Measurements from ENCODE around the gene TMCO2. TPM values are rescaled to one million over a fixed set of nuclear protein-coding genes. Genes with fewer than 3 reads are reported as not detected.

TMCO2 gene
- total RNA-seq, 1 donor from 2014 or later = not detected

DNA sequence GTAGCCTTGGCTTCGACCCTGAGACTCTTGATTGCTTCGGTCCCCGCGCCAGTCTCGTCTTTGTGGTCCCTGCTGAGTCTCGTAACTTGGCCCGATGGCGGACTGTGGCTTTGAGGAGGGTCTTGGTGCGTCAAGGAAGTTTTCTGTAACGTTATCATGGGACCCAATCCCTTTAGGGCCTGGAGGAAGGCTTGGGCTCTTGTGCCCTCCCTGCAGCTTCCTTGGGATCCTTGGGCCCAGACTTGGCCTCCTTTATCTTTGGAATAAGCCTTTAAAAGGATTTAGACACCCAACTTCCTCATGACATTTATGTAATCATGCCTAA lies 10.7 kb downstream of the TMCO2 start:
- DNase-seq (ENCODE audit: low read depth) = no peak
- TF ChIP-seq, protein P1, sequence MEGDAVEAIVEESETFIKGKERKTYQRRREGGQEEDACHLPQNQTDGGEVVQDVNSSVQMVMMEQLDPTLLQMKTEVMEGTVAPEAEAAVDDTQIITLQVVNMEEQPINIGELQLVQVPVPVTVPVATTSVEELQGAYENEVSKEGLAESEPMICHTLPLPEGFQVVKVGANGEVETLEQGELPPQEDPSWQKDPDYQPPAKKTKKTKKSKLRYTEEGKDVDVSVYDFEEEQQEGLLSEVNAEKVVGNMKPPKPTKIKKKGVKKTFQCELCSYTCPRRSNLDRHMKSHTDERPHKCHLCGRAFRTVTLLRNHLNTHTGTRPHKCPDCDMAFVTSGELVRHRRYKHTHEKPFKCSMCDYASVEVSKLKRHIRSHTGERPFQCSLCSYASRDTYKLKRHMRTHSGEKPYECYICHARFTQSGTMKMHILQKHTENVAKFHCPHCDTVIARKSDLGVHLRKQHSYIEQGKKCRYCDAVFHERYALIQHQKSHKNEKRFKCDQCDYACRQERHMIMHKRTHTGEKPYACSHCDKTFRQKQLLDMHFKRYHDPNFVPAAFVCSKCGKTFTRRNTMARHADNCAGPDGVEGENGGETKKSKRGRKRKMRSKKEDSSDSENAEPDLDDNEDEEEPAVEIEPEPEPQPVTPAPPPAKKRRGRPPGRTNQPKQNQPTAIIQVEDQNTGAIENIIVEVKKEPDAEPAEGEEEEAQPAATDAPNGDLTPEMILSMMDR (IDR thresholded peaks at IDR 0.05; ENCODE audit: insufficient read depth, low read length, poor library complexity, severe bottlenecking) = no peak
- Histone ChIP-seq H3K27me3 (ENCODE audit: control insufficient read depth, insufficient read depth, low read length) (no peaks in the 10 kb centered on the region), H3K4me3 (ENCODE audit: low read depth, low read length) (peak overlapping the region; percentile 76), H3K36me3 (ENCODE audit: control insufficient read depth, insufficient read depth, low read length) (no peaks in the 10 kb centered on the region)

DNA sequence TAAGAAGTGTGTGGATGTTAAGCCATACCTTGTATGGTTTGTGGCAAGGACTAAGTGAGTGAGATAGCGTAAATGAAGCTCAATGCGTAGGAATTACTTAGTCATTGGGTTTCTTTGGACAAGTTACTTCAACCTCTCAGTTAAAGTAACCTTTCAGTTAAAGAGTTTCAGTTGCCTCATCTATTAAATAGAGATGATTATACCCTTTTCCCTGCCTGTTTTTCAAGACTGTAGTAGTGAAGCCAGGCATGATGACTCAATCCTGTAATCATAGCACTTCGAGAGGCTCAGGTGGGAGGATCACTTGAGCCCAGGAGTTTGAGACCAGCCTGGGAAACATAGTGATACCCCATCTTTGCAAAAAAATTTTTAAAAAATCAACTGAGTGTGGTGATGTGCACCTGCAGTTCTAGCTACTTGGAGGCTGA lies 16.6 kb downstream of the TMCO2 start:
- no peaks in the 10 kb centered on the region for H3K27me3 ChIP-seq (ENCODE audit: control insufficient read depth, insufficient read depth, low read length)
- TF ChIP-seq, protein P1 (IDR thresholded peaks at IDR 0.05; ENCODE audit: insufficient read depth, low read length, poor library complexity, severe bottlenecking) = no peak
- no peaks in the 10 kb centered on the region for H3K36me3 ChIP-seq (ENCODE audit: control insufficient read depth, insufficient read depth, low read length)
- no peak for DNase-seq (ENCODE audit: low read depth)
- no peak overlapping the region for H3K4me3 ChIP-seq (ENCODE audit: low read depth, low read length)

GRCh38 chr1:40265298-40265697 lies 17.6 kb downstream of the TMCO2 start:
- no peaks in the 10 kb centered on the region for H3K27me3 ChIP-seq (ENCODE audit: control insufficient read depth, insufficient read depth, low read length)
- TF ChIP-seq, protein P1 (IDR thresholded peaks at IDR 0.05; ENCODE audit: insufficient read depth, low read length, poor library complexity, severe bottlenecking) = no peak
- H3K36me3 ChIP-seq (ENCODE audit: control insufficient read depth, insufficient read depth, low read length) = no peaks in the 10 kb centered on the region
- DNase-seq (ENCODE audit: low read depth) = no peak
- no peak overlapping the region for H3K4me3 ChIP-seq (ENCODE audit: low read depth, low read length)

GRCh38 chr1:40265919-40266318 lies 18.2 kb downstream of the TMCO2 start:
- H3K36me3 ChIP-seq (ENCODE audit: control insufficient read depth, insufficient read depth, low read length) = no peaks in the 10 kb centered on the region
- no peak overlapping the region for H3K4me3 ChIP-seq (ENCODE audit: low read depth, low read length)
- no peaks in the 10 kb centered on the region for H3K27me3 ChIP-seq (ENCODE audit: control insufficient read depth, insufficient read depth, low read length)
- no peak for DNase-seq (ENCODE audit: low read depth)
- TF ChIP-seq, protein P1 (IDR thresholded peaks at IDR 0.05; ENCODE audit: insufficient read depth, low read length, poor library complexity, severe bottlenecking) = no peak

- no peak for DNase-seq (ENCODE audit: low read depth)
Observed at GRCh38 chr1:40266786-40267535, 19.2 kb downstream of the TMCO2 start.

More at GRCh38 chr1:40266786-40267535, 19.2 kb downstream of the TMCO2 start:
- Histone ChIP-seq H3K27me3 (ENCODE audit: control insufficient read depth, insufficient read depth, low read length) (no peaks in the 10 kb centered on the region), H3K4me3 (ENCODE audit: low read depth, low read length) (no peak overlapping the region), H3K36me3 (ENCODE audit: control insufficient read depth, insufficient read depth, low read length) (no peaks in the 10 kb centered on the region)
- TF ChIP-seq, protein P1 (IDR thresholded peaks at IDR 0.05; ENCODE audit: insufficient read depth, low read length, poor library complexity, severe bottlenecking) = no peak
